Esophagus muscularis mucosa (tissue), 4 donors: ENCODE measurements around the gene RPS10. TPM values are rescaled to one million over a fixed set of nuclear protein-coding genes. Genes with fewer than 3 reads are reported as not detected.

Experiments used
- DNase-seq: peaks from one replicate; pipeline ENCODE4 v3.0.0-alpha.2; 2017; ENCODE audit errors: extremely low spot score
- H3K27ac ChIP-seq, 4 donors: fragments of 200-600 bp; sonication (generic); replicated peaks in 1 of 4; 1 replicate in 3 of 4; 2 replicates in 1 of 4; pipeline ENCODE4 v1.5.1; 2016 to 2019; ENCODE audit warnings: mild to moderate bottlenecking in 1 of 4
- H3K27me3 ChIP-seq, 4 donors: fragments of 200-600 bp; sonication (generic); one replicate each; pipeline versions ENCODE4 v1.5.1 to v1.6.0; 2016 to 2019
- H3K36me3 ChIP-seq, 4 donors: fragments of 200-600 bp; sonication (generic); one replicate each; pipeline ENCODE4 v1.5.1; 2016 to 2019
- H3K4me1 ChIP-seq, 4 donors: fragments of 200-600 bp; sonication (generic); one replicate each; pipeline ENCODE4 v1.5.1; 2016 to 2019
- H3K4me3 ChIP-seq, 4 donors: fragments of 200-600 bp; sonication (generic); 1 replicate in 2 of 4; 2 replicates in 2 of 4; pipeline ENCODE4 v1.5.1; 2016 to 2019; ENCODE audit warnings: mild to moderate bottlenecking in 4 of 4, moderate library complexity in 1 of 4
- H3K9me3 ChIP-seq, 4 donors: fragments of 200-600 bp; sonication (generic); 1 replicate in 3 of 4; 2 replicates in 1 of 4; pipeline ENCODE4 v1.5.1; 2016 to 2019
- CTCF ChIP-seq, 3 experiments: fragments of 200-600 bp in 2 of 3; fragments of 450-650 bp in 1 of 3; sonication (generic) in 2 of 3; IDR thresholded peaks; one replicate each; pipeline ENCODE4 v1.5.1; 2017 to 2019; ENCODE audit warnings: antibody characterized with exemption in 3 of 3, mild to moderate bottlenecking in 2 of 3, moderate library complexity in 1 of 3
- EP300 ChIP-seq: sonication (generic); formaldehyde crosslinking; IDR thresholded peaks from one replicate; pipeline ENCODE4 v1.6.1; 2017; ENCODE audit warnings: antibody characterized with exemption
- POLR2A ChIP-seq: fragments of 450-650 bp; IDR thresholded peaks from one replicate; pipeline ENCODE4 v1.6.1; 2017; ENCODE audit warnings: antibody characterized with exemption, moderate library complexity, mild to moderate bottlenecking, low read depth
- POLR2AphosphoS5 ChIP-seq, 2 donors: sonication (generic); formaldehyde crosslinking; IDR thresholded peaks; one replicate each; pipeline ENCODE4 v1.6.1; 2017; ENCODE audit warnings: antibody characterized with exemption in 2 of 2
- WGBS: methylation state at CpG from one replicate; pipeline ENCODE4 v1.1.5; 2018; 5-methylcytosine and 5-hydroxymethylcytosine counted together
- intact Hi-C: fragments of 100-400 bp; cut with DNase I; formaldehyde crosslinking; loops from one replicate; pipeline ENCODE4 v1.15.1; 2023
- total RNA-seq, 4 donors: library from RNA; depleted of rRNA; stranded (reverse); fragments of >200 nt; gene quantifications; one replicate each; pipeline versions ENCODE4 v1.1.0 to v1.2.1, GENCODE V29; 2016

RPS10 gene
- total RNA-seq, 4 donors from 2014 or later, result 823 to 3,592 (median 2,534) TPM

GRCh38 chr6:34472425-34472824, 46.6 kb upstream of the RPS10 start:
- peaks cover 0 to 5% (median 0%) of the 10 kb centered on the region in 4 donors for H3K9me3 ChIP-seq
- H3K4me1 ChIP-seq, result no peaks in the 10 kb centered on the region
- no peak for TF ChIP-seq CTCF (IDR thresholded peaks at IDR 0.05)
- TF ChIP-seq POLR2AphosphoS5 (IDR thresholded peaks at IDR 0.05), result no peak
- no peak for TF ChIP-seq POLR2A
- no peak for TF ChIP-seq EP300
- no peaks in the 10 kb centered on the region for H3K27me3 ChIP-seq
- DNase-seq, result no peak
- intact Hi-C loops, result no loop called here
- H3K27ac ChIP-seq, result no peak overlapping the region
- H3K36me3 ChIP-seq, result no peaks in the 10 kb centered on the region
- H3K4me3 ChIP-seq, result no peak overlapping the region
- WGBS, result 92% methylated on average over 5 of the region's 5 CpGs

- DNase-seq, result no peak
- intact Hi-C loops, result no loop called here
- peaks cover 7 to 15% (median 14%) of the 10 kb centered on the region in 4 donors for H3K4me1 ChIP-seq
- H3K27ac ChIP-seq, result no peak overlapping the region
- H3K4me3 ChIP-seq, result no peak overlapping the region
- no peaks in the 10 kb centered on the region for H3K36me3 ChIP-seq
- TF ChIP-seq EP300 (no peak), POLR2AphosphoS5 (IDR thresholded peaks at IDR 0.05) (no peak), POLR2A (no peak), CTCF (IDR thresholded peaks at IDR 0.05) (no peak)
- WGBS, result no CpG with 5 or more reads among the region's 3 CpGs
- H3K9me3 ChIP-seq, result peaks cover 0 to 5% (median 0%) of the 10 kb centered on the region in 4 donors
- peaks cover 0 to 28% (median 21%) of the 10 kb centered on the region in 4 donors for H3K27me3 ChIP-seq
These were observed 43.6 kb upstream of the RPS10 start for GRCh38 chr6:34469499-34469898.

GRCh38 chr6:34468378-34468892, 42.6 kb upstream of the RPS10 start:
- Histone ChIP-seq H3K4me1 (peaks cover 7 to 15% (median 14%) of the 10 kb centered on the region in 4 donors), H3K4me3 (no peak overlapping the region), H3K36me3 (no peaks in the 10 kb centered on the region), H3K9me3 (no peaks in the 10 kb centered on the region), H3K27me3 (peaks cover 0 to 39% (median 21%) of the 10 kb centered on the region in 4 donors), H3K27ac (no peak overlapping the region)
- intact Hi-C loops, result no loop called here
- no peak for DNase-seq
- WGBS, result 77% methylated on average over 4 of the region's 4 CpGs
- TF ChIP-seq CTCF (IDR thresholded peaks at IDR 0.05) (no peak), EP300 (no peak), POLR2AphosphoS5 (IDR thresholded peaks at IDR 0.05) (no peak), POLR2A (no peak)

GRCh38 chr6:34466242-34467185, 40.6 kb upstream of the RPS10 start:
- no peak for DNase-seq
- 23% methylated on average over 18 of the region's 28 CpGs for WGBS

More at GRCh38 chr6:34466242-34467185, 40.6 kb upstream of the RPS10 start:
- Histone ChIP-seq H3K27me3 (peaks cover 0 to 39% (median 21%) of the 10 kb centered on the region in 4 donors), H3K4me3 (peak overlapping the region; percentile 44 to 59 (median 48)), H3K27ac (peak overlapping the region in 1 of 4 donors; percentile 18), H3K4me1 (peaks cover 7 to 15% (median 14%) of the 10 kb centered on the region in 4 donors), H3K9me3 (no peaks in the 10 kb centered on the region), H3K36me3 (no peaks in the 10 kb centered on the region)
- no peak for TF ChIP-seq EP300
- no peak for TF ChIP-seq POLR2A
- TF ChIP-seq CTCF (IDR thresholded peaks at IDR 0.05), result no peak
- intact Hi-C loops, result no loop called here
